HG02840 (cell line): ENCODE measurements around the gene GNAZ.

Experiments
- ATAC-seq: cut with Tn5 transposase; IDR thresholded peaks from one replicate; pipeline ENCODE4 v1.9.1; 2021; ENCODE audit warnings: mild to moderate bottlenecking, moderate library complexity, moderate number of reproducible peaks; ENCODE audit not compliant: unreplicated experiment, low FRiP score

Gene GNAZ

GRCh38 chr22:23090457-23090835 lies 20.1 kb downstream of the GNAZ start:
- ATAC-seq, result no peak

- no peak for ATAC-seq
Observed at GRCh38 chr22:23091760-23092159, 21.4 kb downstream of the GNAZ start.

- no peak for ATAC-seq
Observed at GRCh38 chr22:23092217-23092955, 22.1 kb downstream of the GNAZ start.

- ATAC-seq, result no peak
Observed at GRCh38 chr22:23093051-23093788, 22.9 kb downstream of the GNAZ start.

- ATAC-seq, result no peak
Observed at GRCh38 chr22:23094260-23094659, 23.9 kb downstream of the GNAZ start.

GRCh38 chr22:23094695-23095681 lies 24.7 kb downstream of the GNAZ start:
- ATAC-seq, result no peak

- no peak for ATAC-seq
Observed at GRCh38 chr22:23095733-23096342, 25.5 kb downstream of the GNAZ start.

GRCh38 chr22:23097412-23098229 lies 27.3 kb downstream of the GNAZ start:
- no peak for ATAC-seq

- no peak for ATAC-seq
Observed at GRCh38 chr22:23098230-23098705, 27.9 kb downstream of the GNAZ start.

GRCh38 chr22:23098718-23099530 lies 28.6 kb downstream of the GNAZ start:
- ATAC-seq, result no peak

- ATAC-seq, result no peak
Observed at GRCh38 chr22:23099531-23099804, 29.1 kb downstream of the GNAZ start.

GRCh38 chr22:23100124-23100801 lies 29.9 kb downstream of the GNAZ start:
- ATAC-seq, result no peak

GRCh38 chr22:23101524-23101923 lies 31.2 kb downstream of the GNAZ start:
- no peak for ATAC-seq

- ATAC-seq, result no peak
Observed at GRCh38 chr22:23102002-23102655, 31.8 kb downstream of the GNAZ start.

GRCh38 chr22:23102776-23103175 lies 32.5 kb downstream of the GNAZ start:
- ATAC-seq, result no peak

- ATAC-seq, result no peak
Observed at GRCh38 chr22:23103199-23103954, 33.1 kb downstream of the GNAZ start.
